HG03457 (cell line): ENCODE measurements around the gene KAZN.

Experiments used
- ATAC-seq: cut with Tn5 transposase; IDR thresholded peaks from one replicate; pipeline ENCODE4 v1.9.1; 2021; ENCODE audit warnings: moderate number of reproducible peaks; ENCODE audit not compliant: unreplicated experiment

KAZN gene

DNA sequence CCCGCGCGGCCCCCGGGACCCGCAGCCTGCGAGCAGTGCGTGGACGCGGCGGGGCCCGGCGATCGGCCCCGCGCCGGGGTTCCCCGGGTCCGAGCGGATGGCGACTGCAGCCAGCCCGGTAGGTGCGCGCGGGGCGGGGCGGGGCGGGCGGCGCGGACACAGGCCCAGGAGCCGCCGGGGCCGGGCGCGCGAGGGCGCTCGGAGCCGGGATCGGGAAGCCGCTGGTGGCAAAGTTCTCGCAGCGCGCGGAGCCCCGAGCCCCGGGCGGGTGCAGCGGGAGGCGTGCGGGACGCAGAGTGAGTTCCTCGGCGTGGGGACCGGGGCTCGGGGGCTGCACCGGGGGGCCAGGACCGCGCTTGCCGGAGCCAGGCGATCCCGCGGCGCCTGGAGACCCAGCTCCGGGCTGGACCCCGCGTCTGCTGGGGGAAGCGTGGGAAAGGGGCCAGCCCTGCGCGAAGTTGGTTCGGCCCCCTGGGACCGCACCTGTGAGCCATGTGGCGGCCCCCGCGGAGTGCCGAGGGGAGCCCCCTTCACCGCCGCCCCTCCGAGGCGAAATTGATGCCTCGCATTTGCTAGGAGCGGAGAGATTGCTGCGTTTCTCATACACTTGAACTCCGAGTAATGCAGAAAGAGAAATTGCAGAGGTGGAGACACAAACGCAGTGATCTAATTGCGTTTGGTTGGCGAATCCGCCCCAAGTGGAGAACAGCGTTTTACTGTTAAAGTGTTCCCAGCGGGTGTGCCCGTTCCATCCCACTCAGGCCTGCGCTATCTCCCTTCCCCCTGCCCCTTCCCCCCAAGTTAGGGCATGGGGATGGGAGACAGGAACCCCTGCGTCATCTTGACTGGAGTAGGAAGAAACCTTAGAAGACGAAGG is 326.2 kb downstream of the KAZN start:
- ATAC-seq = no peak

- no peak for ATAC-seq
These were observed 327.1 kb downstream of the KAZN start for GRCh38 chr1:14925336-14926136.

DNA sequence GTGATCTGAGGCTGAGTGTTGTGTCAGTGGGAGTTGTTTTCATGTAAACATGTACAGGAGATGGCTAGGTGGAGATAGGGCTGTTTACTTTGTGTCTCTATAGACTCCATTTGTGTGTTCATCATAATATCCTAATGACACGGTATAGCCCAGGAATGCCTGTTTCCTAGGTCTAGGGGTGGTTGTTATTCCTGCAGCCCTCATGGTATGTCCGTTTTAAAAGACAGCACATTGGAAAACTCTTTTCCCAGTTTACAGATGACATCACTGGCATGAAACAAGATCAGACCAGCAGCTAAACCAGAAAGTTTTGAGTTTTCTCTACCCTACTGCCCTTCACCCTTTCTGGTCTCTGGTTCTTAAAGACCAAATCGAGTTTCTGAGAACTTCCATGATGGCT is 327.7 kb downstream of the KAZN start:
- ATAC-seq = no peak

- ATAC-seq = no peak
These were observed 328.5 kb downstream of the KAZN start for GRCh38 chr1:14926818-14927575.

- no peak for ATAC-seq
These were observed 329.9 kb downstream of the KAZN start for GRCh38 chr1:14928412-14928811.

DNA sequence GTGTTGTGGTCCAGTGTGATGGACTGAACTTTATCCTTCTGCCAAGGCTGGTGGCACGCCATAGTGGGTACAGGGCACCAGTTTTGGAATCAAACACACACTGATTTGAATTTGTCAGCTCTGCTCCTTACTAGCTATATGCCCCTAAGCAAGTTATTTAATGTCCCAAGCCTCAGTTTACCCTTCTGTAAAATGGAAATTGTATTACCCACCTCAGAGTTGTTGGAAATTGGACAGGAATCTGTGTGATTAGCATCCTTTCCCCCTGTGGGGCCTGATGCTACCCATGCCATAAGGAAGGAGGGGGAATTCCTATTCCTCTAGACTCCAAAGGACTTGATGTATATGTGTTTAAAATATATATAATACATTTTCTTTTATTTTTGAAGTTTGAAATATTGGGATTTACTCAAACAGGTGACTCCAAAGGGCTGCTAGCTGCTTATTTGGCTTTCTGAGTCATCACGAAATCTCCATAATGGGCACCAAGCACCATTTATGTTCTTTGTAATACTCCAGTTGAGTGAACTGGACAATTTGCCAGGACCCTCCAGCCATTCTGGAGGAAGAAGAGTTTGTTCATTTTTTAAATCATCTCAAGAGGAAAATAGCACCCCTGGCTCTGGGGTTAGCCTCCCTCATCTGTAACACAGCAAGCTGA is 330.5 kb downstream of the KAZN start:
- ATAC-seq = no peak

DNA sequence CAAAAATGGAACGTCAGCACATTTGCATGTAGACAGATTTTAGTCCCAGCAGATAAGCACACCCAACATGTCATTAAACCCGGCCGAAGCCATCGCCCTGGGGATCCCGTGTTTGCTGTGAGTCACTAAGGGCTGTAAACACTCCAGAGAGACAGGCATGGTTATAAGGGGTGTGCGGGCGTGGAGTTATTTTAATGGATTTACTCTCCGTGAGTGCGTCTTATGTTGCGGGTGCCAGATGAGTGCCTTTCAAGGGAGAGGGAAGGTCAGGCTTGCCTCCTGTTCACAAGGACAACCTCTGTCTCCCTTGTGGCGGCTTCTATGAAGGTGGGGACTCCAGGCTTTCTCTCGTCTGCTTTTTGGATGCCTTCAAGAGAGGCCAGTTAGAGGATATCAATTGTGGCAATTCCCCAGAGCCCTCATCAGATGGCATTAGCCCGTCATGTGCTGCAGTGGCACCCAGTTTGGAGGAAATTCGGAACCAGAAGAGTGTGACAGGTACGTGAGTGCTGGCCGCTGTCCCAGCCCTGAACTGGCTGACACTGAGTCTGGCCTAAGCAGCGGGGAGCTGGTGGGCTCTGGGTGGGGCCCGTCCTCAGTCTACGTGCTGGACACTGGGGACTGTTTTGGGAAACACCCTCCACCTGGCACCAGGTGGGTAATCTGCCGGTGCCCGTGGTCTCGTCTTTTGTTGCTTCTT is 331.2 kb downstream of the KAZN start:
- no peak for ATAC-seq

DNA sequence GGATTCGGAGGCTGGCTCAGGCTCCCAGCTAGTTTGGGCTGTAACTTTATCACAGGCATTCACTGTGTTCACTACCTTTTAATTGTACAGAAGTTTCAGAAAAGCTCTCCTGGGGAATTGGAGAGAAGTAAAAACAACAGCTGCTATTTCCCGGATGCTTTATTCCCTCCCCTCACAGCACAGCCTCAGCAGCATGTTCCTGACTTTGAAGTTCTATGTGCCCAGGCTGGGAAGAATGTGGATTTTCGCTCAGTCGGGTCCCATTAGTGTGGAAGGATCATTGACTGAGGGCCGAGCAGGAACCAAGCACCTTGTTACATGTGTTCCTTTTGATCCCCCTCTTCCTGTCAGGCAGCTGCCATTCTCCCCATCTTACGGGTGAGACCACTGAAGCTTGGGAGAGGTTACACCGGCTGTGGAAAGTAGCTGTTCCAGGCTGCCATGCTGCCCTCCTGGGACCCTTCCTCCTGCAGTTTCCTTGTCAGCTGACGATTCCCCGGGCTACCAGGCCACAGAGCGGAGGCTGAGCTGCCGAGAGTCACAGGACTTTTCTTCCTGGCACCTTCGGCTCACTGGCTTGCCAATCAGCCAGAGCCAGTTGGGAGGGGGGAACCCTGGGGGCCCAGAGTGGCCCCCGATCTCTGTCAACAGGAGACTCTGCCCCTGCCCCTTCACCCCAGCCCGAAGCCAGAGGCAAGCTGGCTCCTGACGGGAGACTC is 331.9 kb downstream of the KAZN start:
- ATAC-seq = no peak

DNA sequence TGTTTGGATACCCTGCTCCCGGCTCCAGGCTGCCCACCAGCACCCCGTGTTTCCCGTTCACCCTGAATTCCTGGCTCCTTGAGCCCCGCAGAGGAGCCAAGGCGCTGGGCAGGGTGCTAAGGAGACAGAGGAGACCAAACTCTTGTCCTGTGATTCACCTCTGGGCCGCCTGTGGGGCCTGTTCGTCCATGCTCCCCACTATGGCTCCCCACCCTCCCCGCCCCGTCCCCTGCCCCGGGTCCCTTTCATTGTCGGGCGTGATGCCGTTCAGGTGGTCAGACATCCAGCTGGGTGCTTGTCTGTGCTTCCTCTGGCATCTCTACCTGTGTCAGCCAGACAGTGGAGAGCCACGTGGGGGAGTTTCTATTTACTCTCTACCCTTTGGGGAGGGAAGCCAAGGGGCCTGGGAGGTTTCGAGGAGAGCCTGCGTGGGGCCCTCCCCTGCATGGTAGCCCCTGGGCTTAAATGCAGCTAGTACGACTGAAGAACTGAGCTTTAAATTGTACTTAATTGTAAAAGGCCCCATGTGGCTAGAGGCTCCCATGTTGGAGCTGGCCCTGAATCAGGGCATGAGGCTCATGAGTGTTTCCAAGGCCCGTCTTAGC is 333.7 kb downstream of the KAZN start:
- no peak for ATAC-seq

- no peak for ATAC-seq
These were observed 336.4 kb downstream of the KAZN start for GRCh38 chr1:14934867-14935266.

GRCh38 chr1:14936815-14937214 is 338.3 kb downstream of the KAZN start:
- ATAC-seq = no peak

DNA sequence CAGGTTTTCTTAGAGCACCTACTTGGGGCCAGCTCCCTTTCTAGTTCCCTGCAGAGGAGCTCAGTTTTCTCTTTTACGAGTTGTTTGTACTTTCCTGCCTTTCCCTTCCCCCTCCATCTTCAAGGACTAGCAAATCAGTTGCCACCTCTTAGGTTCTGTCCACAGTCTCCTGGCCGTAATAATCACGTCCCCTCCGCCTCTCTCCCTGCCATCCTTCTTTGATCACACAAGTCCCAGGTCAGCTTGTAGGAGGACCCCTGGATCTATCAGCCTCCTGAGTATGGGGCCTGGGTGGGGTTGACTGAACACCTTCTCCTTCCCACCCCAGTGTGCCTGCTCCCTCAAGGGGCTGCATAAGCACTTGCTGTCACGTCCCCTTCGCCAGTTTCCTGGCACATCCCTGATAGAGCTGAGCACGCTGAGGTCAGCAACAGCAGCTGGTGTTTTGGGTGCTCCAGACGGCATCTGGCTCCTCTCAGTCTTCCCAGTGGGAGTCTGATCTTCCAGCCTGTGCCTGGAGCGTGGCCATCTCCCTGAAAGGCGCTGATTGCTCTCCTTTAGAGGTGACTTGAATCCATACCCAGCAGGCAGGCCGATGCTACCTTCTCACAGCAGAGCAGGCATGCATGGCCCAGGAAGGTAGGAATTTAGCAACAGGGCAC is 338.9 kb downstream of the KAZN start:
- no peak for ATAC-seq

DNA sequence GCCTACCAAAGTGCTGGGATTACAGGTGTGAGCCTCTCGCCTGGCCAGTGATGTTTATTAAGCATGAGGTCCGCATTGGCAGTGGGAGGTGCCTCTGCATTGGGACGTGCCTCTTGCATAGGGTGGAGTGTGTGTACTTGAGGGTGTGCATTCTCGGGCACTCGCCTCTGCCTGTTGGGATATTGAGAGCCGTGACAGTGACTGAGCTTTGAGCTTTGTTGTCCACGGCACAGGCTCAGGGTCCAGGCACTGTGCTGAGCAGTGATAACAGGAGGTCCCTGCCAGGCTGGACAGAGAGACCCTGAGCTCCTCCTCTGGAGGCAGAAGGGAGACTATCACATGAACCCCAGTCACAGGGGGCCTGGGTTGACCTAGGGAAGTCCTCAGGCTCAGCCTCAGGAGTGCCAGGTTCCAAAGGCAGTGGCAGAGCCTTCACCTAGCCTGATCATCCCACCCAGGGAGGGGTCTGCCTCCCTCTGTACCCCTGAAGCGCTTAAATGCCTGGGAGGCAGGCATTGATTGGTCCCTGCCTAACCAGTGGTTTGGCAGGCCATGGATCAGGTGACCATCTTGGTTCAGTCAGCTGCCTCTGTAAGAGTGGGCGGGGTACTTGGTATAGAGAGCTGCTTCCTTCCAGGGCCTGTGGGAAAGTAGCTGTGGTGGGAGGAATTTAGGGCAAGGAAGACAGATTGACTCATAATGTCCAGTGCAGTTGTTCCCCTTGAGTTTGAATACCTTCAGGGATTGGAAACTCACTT is 341.2 kb downstream of the KAZN start:
- no peak for ATAC-seq

DNA sequence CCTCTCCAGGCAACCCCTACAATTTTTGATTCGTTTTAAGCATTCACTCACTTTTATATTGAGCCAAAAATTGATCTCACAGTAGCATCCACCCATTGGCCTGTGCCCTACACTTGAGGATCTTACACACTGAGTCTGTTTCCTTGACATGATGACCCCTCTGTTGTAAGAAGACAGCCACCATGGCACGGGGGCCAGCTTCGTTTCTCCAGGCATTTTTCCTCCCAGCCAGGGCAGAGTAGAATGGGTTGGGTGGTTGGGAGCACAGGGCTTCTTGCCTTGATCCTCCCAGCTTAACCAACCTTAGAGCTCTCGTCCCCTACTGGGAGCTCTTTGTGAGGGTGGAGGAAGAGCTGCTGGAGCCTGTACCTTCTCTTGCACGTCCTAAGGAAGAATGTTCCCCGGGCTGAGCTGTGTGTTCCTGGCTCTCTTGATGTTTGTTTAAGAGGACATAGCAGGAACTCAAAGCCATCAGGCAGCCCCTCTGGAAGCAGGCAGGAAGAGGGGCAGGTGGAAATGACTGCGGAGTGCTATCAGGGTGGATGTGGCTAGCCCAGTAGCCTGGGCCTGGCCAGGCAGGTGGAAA is 341.9 kb downstream of the KAZN start:
- ATAC-seq = no peak

DNA sequence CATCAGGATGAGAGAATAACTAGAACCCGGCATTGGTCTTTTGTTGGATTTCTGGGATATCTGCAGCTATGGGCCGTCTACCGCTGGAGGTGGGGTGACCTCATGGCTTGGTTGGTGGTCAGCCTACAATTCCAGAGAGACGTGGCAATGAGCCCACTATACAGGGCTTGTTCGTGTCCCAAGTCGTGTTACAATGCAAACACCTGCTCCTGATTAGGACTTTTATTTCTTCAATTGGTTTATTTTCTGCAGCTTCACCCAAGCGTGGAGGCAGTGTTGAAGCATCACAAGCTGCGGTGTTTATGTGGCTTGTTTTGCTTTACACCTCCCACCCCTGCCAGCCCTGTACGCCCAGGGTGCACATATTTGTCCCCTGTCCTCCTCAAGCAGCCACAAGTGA is 343.4 kb downstream of the KAZN start:
- ATAC-seq = no peak

GRCh38 chr1:14944471-14944985 is 346.0 kb downstream of the KAZN start:
- ATAC-seq = no peak
